C4-2B (cell line): ENCODE measurements around the gene ANKRD50.

Experiments
- ZFX ChIP-seq: fragments of 450-650 bp; IDR thresholded peaks from 2 replicates; pipeline ENCODE4 v1.6.1; 2017
- TF ChIP-seq, protein P1 (sequence below): fragments of 450-650 bp; conservative IDR thresholded peaks from 2 replicates; pipeline ENCODE4 v1.5.1; 2017; ENCODE audit warnings: mild to moderate bottlenecking

DNA sequence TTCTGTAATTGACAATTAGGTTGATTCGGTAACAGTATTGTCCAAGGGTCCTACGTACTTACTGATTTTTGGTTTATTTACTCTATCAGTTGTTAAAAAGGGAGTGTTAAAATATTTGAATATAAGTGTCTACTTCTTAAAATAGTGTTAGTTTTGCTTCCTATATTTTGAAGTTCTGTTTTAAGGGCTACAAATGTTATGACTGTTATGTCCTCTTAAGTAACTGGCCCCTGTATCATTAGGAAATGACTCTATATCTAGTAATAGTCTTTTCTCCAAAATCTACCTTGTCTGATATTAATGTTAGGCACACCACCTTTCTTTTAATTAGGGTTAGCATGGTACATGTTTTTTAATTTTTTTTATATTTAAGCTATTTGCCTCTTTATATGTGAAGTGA lies 30.1 kb downstream of the ANKRD50 start:
- TF ChIP-seq, protein P1, sequence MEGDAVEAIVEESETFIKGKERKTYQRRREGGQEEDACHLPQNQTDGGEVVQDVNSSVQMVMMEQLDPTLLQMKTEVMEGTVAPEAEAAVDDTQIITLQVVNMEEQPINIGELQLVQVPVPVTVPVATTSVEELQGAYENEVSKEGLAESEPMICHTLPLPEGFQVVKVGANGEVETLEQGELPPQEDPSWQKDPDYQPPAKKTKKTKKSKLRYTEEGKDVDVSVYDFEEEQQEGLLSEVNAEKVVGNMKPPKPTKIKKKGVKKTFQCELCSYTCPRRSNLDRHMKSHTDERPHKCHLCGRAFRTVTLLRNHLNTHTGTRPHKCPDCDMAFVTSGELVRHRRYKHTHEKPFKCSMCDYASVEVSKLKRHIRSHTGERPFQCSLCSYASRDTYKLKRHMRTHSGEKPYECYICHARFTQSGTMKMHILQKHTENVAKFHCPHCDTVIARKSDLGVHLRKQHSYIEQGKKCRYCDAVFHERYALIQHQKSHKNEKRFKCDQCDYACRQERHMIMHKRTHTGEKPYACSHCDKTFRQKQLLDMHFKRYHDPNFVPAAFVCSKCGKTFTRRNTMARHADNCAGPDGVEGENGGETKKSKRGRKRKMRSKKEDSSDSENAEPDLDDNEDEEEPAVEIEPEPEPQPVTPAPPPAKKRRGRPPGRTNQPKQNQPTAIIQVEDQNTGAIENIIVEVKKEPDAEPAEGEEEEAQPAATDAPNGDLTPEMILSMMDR: no peak
- TF ChIP-seq ZFX: no peak
